Measurements from ENCODE around the gene CCDC146. TPM values are rescaled to one million over a fixed set of nuclear protein-coding genes. Genes with fewer than 3 reads are reported as not detected.

The CCDC146 gene
- polyA plus RNA-seq, 6 donors from 2014 or later, result 0.13 to 0.73 (median 0.52) TPM; not detected in 1

DNA sequence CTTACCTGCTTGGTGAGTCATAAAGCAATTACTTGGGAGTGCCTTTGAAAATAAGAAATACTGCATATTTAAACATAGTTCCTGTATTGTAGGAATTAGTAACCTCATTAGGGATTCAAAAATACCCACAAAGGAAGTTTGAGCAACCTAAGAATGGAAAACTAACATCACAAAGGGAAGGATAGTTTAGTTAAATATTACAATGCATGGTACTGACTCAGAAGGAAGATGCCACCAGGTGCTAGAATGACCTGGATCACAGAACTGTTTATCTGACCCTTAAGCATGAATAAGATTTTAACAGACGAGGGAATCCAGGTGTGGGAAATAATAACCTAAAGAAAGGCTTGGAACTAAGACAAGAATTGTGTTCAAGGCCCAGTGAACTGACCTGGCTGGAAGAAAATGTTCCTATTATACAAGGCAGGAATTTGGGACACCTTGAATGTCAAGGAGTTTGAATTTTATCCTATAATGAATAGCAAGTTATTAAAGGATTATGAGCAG lies 187.4 kb downstream of the CCDC146 start:
- Mint-ChIP-seq H3K27ac (peak overlapping the region in 2 of 6 donors; percentile 5 to 12), H3K36me3 (peaks cover 40 to 73% of the 10 kb centered on the region in 2 donors), H3K4me3 (no peak overlapping the region), H3K27me3 (no peaks in the 10 kb centered on the region), H3K4me1 (peaks cover 0 to 6% (median 5%) of the 10 kb centered on the region in 3 donors), H3K9me3 (peaks cover 0 to 20% (median 10%) of the 10 kb centered on the region in 7 donors)
- ATAC-seq (ENCODE audit: low read depth in 2 of 2) (no peak), DNase-seq (no peak)

DNA sequence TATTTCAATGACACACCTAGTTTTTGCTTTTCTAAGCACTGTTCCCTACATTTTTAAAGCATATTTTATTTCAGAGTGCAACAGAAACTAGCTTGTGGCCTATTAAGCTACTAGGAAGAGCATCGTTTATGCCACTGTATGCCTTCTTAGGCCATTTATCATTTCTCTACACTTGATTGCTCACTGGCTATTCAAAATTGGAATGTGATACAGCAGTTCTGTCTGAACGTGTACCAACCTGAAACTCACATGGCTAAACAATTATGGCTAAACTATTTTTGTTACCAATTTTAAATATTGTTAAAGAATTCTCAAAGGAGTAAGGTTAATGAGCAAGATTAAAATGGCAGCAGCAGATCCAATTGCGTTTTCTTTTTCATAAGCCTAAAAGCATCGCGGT lies 188.6 kb downstream of the CCDC146 start:
- Mint-ChIP-seq H3K4me1 (peaks cover 0 to 6% (median 5%) of the 10 kb centered on the region in 3 donors), H3K27ac (peak overlapping the region in 1 of 6 donors; percentile 59), H3K36me3 (peaks cover 52 to 73% of the 10 kb centered on the region in 2 donors), H3K9me3 (peaks cover 0 to 8% (median 2%) of the 10 kb centered on the region in 7 donors), H3K4me3 (no peak overlapping the region), H3K27me3 (no peaks in the 10 kb centered on the region)
- no peak for ATAC-seq (ENCODE audit: low read depth in 2 of 2)
- no peak for DNase-seq

DNA sequence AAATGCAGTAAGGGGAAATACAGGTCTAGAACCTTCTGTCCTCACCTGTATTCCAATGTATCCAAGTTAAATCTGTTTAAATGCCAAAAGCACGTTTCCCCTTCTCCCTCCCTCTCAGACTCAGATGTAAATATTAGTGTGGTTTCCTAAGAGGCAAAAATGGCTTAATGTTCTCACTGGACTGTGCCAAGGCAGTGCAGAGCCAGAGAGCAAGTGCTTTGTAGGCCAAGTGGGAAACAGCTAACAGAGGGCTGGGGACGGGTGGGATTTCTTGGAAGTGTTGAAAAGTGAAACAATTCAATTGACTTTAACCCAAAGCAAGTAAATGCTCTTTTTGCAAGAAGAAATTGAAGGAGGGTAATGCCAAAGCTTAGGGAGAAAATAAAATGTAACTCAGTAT lies 190.7 kb downstream of the CCDC146 start:
- peaks cover 65 to 71% of the 10 kb centered on the region in 2 donors for H3K36me3 Mint-ChIP-seq
- H3K27ac Mint-ChIP-seq, result peak overlapping the region in 1 of 6 donors; percentile 7
- ATAC-seq (ENCODE audit: low read depth in 2 of 2), result no peak
- H3K27me3 Mint-ChIP-seq, result no peaks in the 10 kb centered on the region
- DNase-seq, result no peak
- no peak overlapping the region for H3K4me3 Mint-ChIP-seq
- peaks cover 0 to under 1% (median 0%) of the 10 kb centered on the region in 7 donors for H3K9me3 Mint-ChIP-seq
- peaks cover 6 to 13% (median 11%) of the 10 kb centered on the region in 3 donors for H3K4me1 Mint-ChIP-seq

DNA sequence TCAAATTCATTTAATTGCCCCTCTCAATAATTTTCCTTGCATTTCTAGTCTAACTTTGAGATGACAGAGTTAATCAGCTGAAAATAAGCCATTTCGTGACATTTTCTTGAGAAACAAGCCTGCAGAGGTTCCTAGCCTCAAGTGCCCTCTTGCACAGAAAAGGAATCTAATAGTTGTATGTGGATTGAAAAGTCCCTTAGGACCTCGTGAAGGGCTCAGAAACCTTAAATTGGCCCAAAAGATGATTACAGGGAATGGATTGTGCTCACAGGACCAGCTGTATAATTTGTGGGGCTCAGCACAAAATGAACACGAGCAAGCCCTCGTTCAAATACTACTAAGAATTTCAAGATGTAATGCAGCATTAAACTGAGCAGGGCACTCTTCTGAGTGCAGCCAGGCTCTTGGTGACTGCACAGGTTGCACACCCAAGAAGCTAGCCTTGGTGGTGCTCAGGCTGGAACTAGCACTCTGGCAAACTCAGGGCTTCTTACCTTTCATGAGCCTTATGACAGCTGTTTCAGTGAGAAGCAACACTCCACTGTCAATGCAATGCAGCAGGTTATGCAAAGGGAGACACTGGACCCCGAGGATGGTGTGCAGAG lies 191.6 kb downstream of the CCDC146 start:
- no peaks in the 10 kb centered on the region for H3K9me3 Mint-ChIP-seq
- DNase-seq (no peak), ATAC-seq (ENCODE audit: low read depth in 2 of 2) (no peak)
- H3K4me3 Mint-ChIP-seq, result no peak overlapping the region
- peaks cover 6 to 9% (median 8%) of the 10 kb centered on the region in 3 donors for H3K4me1 Mint-ChIP-seq
- H3K36me3 Mint-ChIP-seq, result peaks cover 68 to 72% of the 10 kb centered on the region in 2 donors
- no peak overlapping the region for H3K27ac Mint-ChIP-seq
- no peaks in the 10 kb centered on the region for H3K27me3 Mint-ChIP-seq

DNA sequence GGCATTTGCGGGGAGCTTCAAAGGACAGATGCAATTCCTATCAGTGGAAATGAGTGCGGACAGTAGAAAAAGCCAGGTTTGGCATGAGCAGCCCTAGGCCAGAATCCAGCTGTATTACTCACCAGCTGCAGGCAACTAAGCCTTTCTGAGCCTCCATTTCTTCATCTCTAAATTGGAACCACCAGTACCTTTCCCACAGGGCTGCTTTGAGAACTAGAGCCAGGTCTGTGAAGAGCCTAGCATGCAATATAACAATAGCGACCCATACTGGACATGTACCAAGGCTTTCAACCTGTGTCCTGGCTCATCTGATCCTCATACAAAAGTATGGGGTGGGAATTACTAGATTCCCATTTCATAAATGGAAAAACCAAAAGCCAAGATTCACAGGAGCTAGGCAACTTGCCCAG lies 192.8 kb downstream of the CCDC146 start:
- H3K4me1 Mint-ChIP-seq, result peaks cover 6 to 8% (median 6%) of the 10 kb centered on the region in 3 donors
- no peaks in the 10 kb centered on the region for H3K27me3 Mint-ChIP-seq
- no peak overlapping the region for H3K4me3 Mint-ChIP-seq
- ATAC-seq (ENCODE audit: low read depth in 2 of 2), result no peak
- no peak for DNase-seq
- peaks cover 69 to 73% of the 10 kb centered on the region in 2 donors for H3K36me3 Mint-ChIP-seq
- H3K27ac Mint-ChIP-seq, result peak overlapping the region in 2 of 6 donors; percentile 25 to 39
- H3K9me3 Mint-ChIP-seq, result peaks cover 0 to 5% (median 0%) of the 10 kb centered on the region in 7 donors

DNA sequence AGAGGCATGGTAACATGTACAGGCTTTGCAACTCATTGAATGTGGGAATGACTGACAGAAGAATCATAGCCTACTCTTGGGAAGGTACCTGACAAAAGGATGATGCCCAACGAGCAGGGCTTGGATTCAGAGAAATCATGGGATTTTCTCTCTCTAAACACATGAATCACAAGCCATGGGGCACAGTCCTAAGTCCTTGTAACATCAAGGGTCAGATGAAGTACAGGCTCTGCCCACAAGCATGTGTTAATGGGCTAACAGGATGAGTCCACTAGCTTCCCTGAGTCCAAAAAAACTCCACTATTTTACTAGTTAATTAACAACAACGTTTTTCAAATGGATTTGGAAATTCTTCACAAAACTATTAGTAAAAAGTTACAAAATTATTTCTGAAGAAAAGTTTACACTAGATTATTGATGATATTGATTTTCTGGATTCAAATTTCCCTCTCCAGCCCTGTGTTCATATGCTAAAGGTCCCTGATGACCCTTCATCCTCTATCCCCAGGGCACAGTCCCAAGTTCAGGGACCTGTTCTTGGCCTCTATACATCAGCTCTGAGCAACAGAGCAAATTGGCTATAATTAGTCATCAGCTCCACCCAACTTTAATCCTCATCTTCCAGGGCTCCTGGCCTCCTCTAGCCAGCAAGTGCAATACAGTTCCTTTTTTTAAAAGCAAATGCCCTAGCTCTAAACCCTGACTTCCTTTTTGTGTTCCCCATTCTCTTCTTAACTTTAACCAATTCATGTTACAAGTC lies 194.0 kb downstream of the CCDC146 start:
- H3K27ac Mint-ChIP-seq, result peak overlapping the region in 5 of 6 donors; percentile 0 to 30 (median 13)
- ATAC-seq (ENCODE audit: low read depth in 2 of 2) (no peak), DNase-seq (no peak)
- H3K36me3 Mint-ChIP-seq, result peaks cover 72% of the 10 kb centered on the region in 2 donors
- no peak overlapping the region for H3K4me3 Mint-ChIP-seq
- H3K4me1 Mint-ChIP-seq, result peaks cover 6 to 8% (median 6%) of the 10 kb centered on the region in 3 donors
- H3K27me3 Mint-ChIP-seq, result no peaks in the 10 kb centered on the region
- peaks cover 0 to 5% (median 0%) of the 10 kb centered on the region in 7 donors for H3K9me3 Mint-ChIP-seq

DNA sequence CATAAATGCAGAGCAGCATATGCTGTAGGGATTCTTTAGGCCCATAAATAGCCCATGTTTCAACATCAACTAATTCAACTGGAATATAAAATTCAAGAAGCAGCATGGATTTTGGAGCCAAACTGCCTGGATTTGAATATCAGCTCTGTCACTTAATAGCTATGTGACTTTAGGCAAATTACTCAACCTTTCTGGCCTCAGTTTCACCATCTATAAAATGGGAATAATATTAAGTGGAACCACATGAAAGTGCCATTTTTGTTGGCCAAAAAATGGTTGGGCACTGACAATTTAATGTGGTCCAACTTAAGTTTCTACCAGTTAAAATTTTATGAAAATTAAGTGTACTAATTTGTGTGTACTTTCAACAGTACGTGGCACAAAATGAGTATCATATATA lies 195.6 kb downstream of the CCDC146 start:
- peaks cover 6 to 8% (median 6%) of the 10 kb centered on the region in 3 donors for H3K4me1 Mint-ChIP-seq

DNA sequence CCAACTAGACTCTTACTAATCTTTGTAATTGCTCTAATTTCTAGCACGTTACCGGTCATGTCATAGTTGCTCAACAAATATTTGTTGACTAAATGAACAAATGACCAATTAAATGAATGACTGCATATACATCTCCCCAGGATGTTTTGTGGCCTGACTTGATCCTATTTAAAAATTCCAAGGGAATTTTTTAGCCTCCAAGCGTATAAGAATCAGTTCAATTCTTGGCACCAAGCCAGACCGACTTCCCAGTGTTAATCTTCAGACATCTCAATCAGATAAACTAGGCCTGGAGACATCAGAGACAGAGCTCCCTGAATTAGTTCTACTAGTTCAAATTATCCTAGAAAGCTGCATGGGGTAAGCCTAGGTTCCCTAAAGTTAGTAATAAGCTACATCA lies 197.7 kb downstream of the CCDC146 start:
- no peak for ATAC-seq (ENCODE audit: low read depth in 2 of 2)
- no peak overlapping the region for H3K4me3 Mint-ChIP-seq
- peak overlapping the region in 1 of 6 donors; percentile 43 for H3K27ac Mint-ChIP-seq
- H3K9me3 Mint-ChIP-seq, result peaks cover 0 to 5% (median 0%) of the 10 kb centered on the region in 7 donors
- no peak for DNase-seq
- H3K27me3 Mint-ChIP-seq, result no peaks in the 10 kb centered on the region
- peaks cover 55 to 68% of the 10 kb centered on the region in 2 donors for H3K36me3 Mint-ChIP-seq
- peaks cover 6 to 8% (median 6%) of the 10 kb centered on the region in 3 donors for H3K4me1 Mint-ChIP-seq

More for the DNA sequence above, 195.6 kb downstream of the CCDC146 start:
- no peak overlapping the region for H3K4me3 Mint-ChIP-seq
- no peaks in the 10 kb centered on the region for H3K27me3 Mint-ChIP-seq
- peaks cover 0 to 5% (median 0%) of the 10 kb centered on the region in 7 donors for H3K9me3 Mint-ChIP-seq
- H3K27ac Mint-ChIP-seq, result no peak overlapping the region
- ATAC-seq (ENCODE audit: low read depth in 2 of 2) (no peak), DNase-seq (no peak)
- H3K36me3 Mint-ChIP-seq, result peaks cover 62 to 72% of the 10 kb centered on the region in 2 donors

DNA sequence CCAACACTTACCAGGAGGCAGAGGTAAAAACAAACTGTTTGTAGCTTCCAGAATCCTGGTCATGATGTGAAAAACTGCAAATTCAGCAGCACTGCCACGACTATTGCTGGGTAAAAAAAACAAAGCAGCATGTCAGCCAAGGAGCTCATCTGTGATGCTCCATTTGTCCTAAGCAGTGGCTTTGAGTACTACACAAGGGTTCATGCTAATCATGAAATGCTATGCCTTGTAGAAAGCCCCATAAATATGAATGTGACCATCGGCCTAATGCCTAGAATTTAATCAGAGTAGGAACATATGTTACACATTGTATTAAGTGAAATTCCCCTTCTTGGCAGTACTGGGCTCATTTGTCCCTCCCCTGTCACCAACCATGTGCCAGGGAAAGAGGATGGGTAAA lies 198.3 kb downstream of the CCDC146 start:
- no peak for ATAC-seq (ENCODE audit: low read depth in 2 of 2)
- Mint-ChIP-seq H3K9me3 (peaks cover 0 to 5% (median 0%) of the 10 kb centered on the region in 7 donors), H3K36me3 (peaks cover 49 to 62% of the 10 kb centered on the region in 2 donors), H3K4me1 (peaks cover 6 to 8% (median 6%) of the 10 kb centered on the region in 3 donors), H3K27me3 (no peaks in the 10 kb centered on the region), H3K4me3 (no peak overlapping the region), H3K27ac (peak overlapping the region in 1 of 6 donors; percentile 87)
- DNase-seq, result no peak

DNA sequence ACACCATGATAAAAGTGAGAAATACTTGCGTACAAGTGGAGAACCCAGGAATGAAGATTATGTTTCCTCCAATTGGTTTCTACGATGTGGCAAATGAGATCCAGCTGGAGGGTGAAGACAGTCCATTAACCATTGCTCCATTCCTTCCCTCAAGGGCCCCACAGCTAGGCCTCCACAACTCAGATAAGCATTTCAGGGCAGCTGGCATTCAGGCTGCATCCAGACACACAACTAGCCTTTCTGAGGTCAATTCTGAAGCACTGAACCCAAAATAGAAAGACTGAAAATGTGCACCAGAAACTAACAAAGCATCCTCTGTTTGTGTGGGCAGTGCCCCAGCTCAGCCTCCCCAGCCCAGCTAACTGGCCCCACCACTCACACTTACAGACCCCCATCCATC lies 198.9 kb downstream of the CCDC146 start:
- Mint-ChIP-seq H3K36me3 (peaks cover 44 to 59% of the 10 kb centered on the region in 2 donors), H3K27me3 (no peaks in the 10 kb centered on the region), H3K4me1 (peaks cover 6 to 8% (median 6%) of the 10 kb centered on the region in 3 donors), H3K4me3 (no peak overlapping the region), H3K27ac (peak overlapping the region in 2 of 6 donors; percentile 37 to 53), H3K9me3 (peaks cover 0 to 5% (median 0%) of the 10 kb centered on the region in 7 donors)
- DNase-seq, result no peak
- ATAC-seq (ENCODE audit: low read depth in 2 of 2), result no peak

DNA sequence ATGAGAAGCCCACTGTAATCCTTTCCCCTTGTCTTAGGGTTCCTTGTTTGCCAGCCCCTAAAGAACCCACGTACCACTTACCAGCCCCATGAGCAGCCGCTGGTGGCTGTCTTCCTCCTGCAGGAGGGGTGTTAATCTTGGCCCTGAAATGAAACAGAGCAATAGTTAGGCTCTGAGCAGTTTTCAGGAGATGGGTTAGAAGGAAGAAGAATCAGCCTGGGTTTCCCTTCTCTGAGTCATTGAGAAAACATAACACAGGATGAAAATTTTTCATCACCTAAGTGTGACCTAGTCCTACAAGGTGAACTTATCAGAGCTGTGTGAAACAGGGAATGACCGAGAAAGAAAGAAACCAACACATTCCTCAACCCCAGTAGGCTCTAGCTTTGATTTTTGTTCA lies 203.7 kb downstream of the CCDC146 start:
- H3K27ac Mint-ChIP-seq, result no peak overlapping the region
- peaks cover 22 to 25% of the 10 kb centered on the region in 2 donors for H3K36me3 Mint-ChIP-seq
- H3K27me3 Mint-ChIP-seq, result no peaks in the 10 kb centered on the region
- H3K4me1 Mint-ChIP-seq, result peaks cover 25 to 42% (median 32%) of the 10 kb centered on the region in 3 donors
- no peaks in the 10 kb centered on the region for H3K9me3 Mint-ChIP-seq
- no peak overlapping the region for H3K4me3 Mint-ChIP-seq
- ATAC-seq (ENCODE audit: low read depth in 2 of 2) (no peak), DNase-seq (no peak)

DNA sequence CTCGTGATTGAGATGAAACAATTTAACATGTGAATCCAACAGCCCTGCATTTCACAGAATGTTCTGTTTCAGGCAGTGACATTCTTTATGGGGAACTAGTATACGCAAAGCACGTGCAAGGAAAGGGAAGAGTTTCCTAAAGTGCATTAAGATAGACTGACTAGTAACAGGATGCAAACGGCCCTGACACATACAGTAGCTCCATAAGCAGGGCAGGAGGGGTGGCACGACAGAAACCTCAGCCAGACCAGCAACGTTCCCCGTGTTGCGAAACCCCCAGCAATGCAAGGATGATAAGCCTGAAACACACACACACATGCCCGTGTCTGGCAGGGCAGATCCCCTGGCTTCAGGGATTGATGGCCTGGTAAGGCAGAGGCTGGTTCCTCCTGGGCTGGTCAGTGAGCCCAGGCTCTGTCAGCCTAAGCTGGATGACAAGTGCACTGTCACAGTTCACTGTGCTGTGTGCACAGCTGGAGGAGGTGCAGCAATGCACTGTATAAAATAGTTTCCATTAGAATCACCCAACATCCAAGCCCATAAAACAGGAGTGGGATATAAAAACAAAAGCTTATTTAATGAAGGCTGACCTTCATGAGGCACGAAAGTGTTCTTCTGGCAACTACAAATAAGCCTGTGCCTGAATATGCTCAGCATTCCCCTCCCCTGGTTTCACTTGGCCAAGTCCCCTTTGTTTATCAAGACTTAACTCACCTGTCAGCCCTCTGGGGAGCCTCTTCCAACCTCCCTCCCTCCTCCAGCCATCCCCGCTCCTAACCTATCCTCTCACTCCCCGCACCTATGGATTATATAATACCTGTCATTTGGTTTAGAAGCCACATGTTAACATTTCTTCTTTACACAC lies 204.9 kb downstream of the CCDC146 start:
- H3K36me3 Mint-ChIP-seq, result peaks cover 18 to 22% of the 10 kb centered on the region in 2 donors
- H3K9me3 Mint-ChIP-seq, result no peaks in the 10 kb centered on the region
- DNase-seq (no peak), ATAC-seq (ENCODE audit: low read depth in 2 of 2) (no peak)
- no peaks in the 10 kb centered on the region for H3K27me3 Mint-ChIP-seq
- H3K27ac Mint-ChIP-seq, result peak overlapping the region in 2 of 6 donors; percentile 2 to 82
- no peak overlapping the region for H3K4me3 Mint-ChIP-seq
- H3K4me1 Mint-ChIP-seq, result peaks cover 33 to 52% (median 41%) of the 10 kb centered on the region in 3 donors

All from naive B cell (primary cell).